ENCODE results near the gene MANF. TPM values are rescaled to one million over a fixed set of nuclear protein-coding genes. Genes with fewer than 3 reads are reported as not detected.

Gene MANF
- polyA plus RNA-seq (2012; ENCODE audit: missing spikeins), result 80.7 TPM

- TF ChIP-seq POLR2AphosphoS5 (IDR thresholded peaks at IDR 0.05; ENCODE audit: low read depth, low read length) (peak; percentile 92), TAF1 (IDR thresholded peaks at IDR 0.05; ENCODE audit: borderline replicate concordance, low read depth, low read length) (peak; percentile 91), POLR2A (IDR thresholded peaks at IDR 0.05; ENCODE audit: low read depth, low read length) (peak; percentile 94)
Measured at GRCh38 chr3:51384726-51385473, at the start of gene MANF. TSS of gene MANF (plus strand) at chr3:51385291. CDS start at chr3:51385343, 52 bp downstream.

GRCh38 chr3:51336261-51336660, 48.8 kb upstream of the MANF start:
- TF ChIP-seq POLR2A (IDR thresholded peaks at IDR 0.05; ENCODE audit: low read depth, low read length), result no peak
- TF ChIP-seq POLR2AphosphoS5 (IDR thresholded peaks at IDR 0.05; ENCODE audit: low read depth, low read length), result no peak
- no peak for TF ChIP-seq TAF1 (IDR thresholded peaks at IDR 0.05; ENCODE audit: borderline replicate concordance, low read depth, low read length)

More at GRCh38 chr3:51384726-51385473, at the start of gene MANF:
- DNase-seq (ENCODE audit: insufficient read length) (peak; percentile 100), FAIRE-seq (peak; percentile 100)

GRCh38 chr3:51337666-51338065, 47.4 kb upstream of the MANF start:
- no peak for DNase-seq (ENCODE audit: insufficient read length)
- TF ChIP-seq POLR2A (IDR thresholded peaks at IDR 0.05; ENCODE audit: low read depth, low read length), result no peak
- no peak for TF ChIP-seq TAF1 (IDR thresholded peaks at IDR 0.05; ENCODE audit: borderline replicate concordance, low read depth, low read length)
- TF ChIP-seq POLR2AphosphoS5 (IDR thresholded peaks at IDR 0.05; ENCODE audit: low read depth, low read length), result no peak
- no peak for FAIRE-seq

More at GRCh38 chr3:51336261-51336660, 48.8 kb upstream of the MANF start:
- FAIRE-seq (no peak), DNase-seq (ENCODE audit: insufficient read length) (no peak)

- FAIRE-seq, result no peak
- no peak for DNase-seq (ENCODE audit: insufficient read length)
Measured at GRCh38 chr3:51338632-51339031, 46.5 kb upstream of the MANF start.

GRCh38 chr3:51340013-51340829, 44.9 kb upstream of the MANF start:
- DNase-seq (ENCODE audit: insufficient read length), result no peak
- TF ChIP-seq POLR2AphosphoS5 (IDR thresholded peaks at IDR 0.05; ENCODE audit: low read depth, low read length), result no peak
- TF ChIP-seq POLR2A (IDR thresholded peaks at IDR 0.05; ENCODE audit: low read depth, low read length), result no peak
- TF ChIP-seq TAF1 (IDR thresholded peaks at IDR 0.05; ENCODE audit: borderline replicate concordance, low read depth, low read length), result no peak
- FAIRE-seq, result no peak

More at GRCh38 chr3:51338632-51339031, 46.5 kb upstream of the MANF start:
- TF ChIP-seq POLR2AphosphoS5 (IDR thresholded peaks at IDR 0.05; ENCODE audit: low read depth, low read length), result no peak
- TF ChIP-seq POLR2A (IDR thresholded peaks at IDR 0.05; ENCODE audit: low read depth, low read length), result no peak
- no peak for TF ChIP-seq TAF1 (IDR thresholded peaks at IDR 0.05; ENCODE audit: borderline replicate concordance, low read depth, low read length)

GRCh38 chr3:51340989-51341636, 44.0 kb upstream of the MANF start:
- no peak for DNase-seq (ENCODE audit: insufficient read length)
- no peak for FAIRE-seq
- TF ChIP-seq POLR2AphosphoS5 (IDR thresholded peaks at IDR 0.05; ENCODE audit: low read depth, low read length), result no peak
- TF ChIP-seq POLR2A (IDR thresholded peaks at IDR 0.05; ENCODE audit: low read depth, low read length), result no peak
- no peak for TF ChIP-seq TAF1 (IDR thresholded peaks at IDR 0.05; ENCODE audit: borderline replicate concordance, low read depth, low read length)

- no peak for TF ChIP-seq TAF1 (IDR thresholded peaks at IDR 0.05; ENCODE audit: borderline replicate concordance, low read depth, low read length)
- TF ChIP-seq POLR2AphosphoS5 (IDR thresholded peaks at IDR 0.05; ENCODE audit: low read depth, low read length), result no peak
- no peak for TF ChIP-seq POLR2A (IDR thresholded peaks at IDR 0.05; ENCODE audit: low read depth, low read length)
- FAIRE-seq, result no peak
- no peak for DNase-seq (ENCODE audit: insufficient read length)
Measured at GRCh38 chr3:51343918-51344687, 41.0 kb upstream of the MANF start.

GRCh38 chr3:51350751-51351150, 34.3 kb upstream of the MANF start:
- no peak for TF ChIP-seq TAF1 (IDR thresholded peaks at IDR 0.05; ENCODE audit: borderline replicate concordance, low read depth, low read length)
- FAIRE-seq (no peak), DNase-seq (ENCODE audit: insufficient read length) (no peak)

- TF ChIP-seq TAF1 (IDR thresholded peaks at IDR 0.05; ENCODE audit: borderline replicate concordance, low read depth, low read length) (no peak), POLR2AphosphoS5 (IDR thresholded peaks at IDR 0.05; ENCODE audit: low read depth, low read length) (no peak), POLR2A (IDR thresholded peaks at IDR 0.05; ENCODE audit: low read depth, low read length) (no peak)
Measured at GRCh38 chr3:51353131-51353530, 32.0 kb upstream of the MANF start.

GRCh38 chr3:51353691-51354090, 31.4 kb upstream of the MANF start:
- FAIRE-seq (no peak), DNase-seq (ENCODE audit: insufficient read length) (no peak)
- TF ChIP-seq POLR2A (IDR thresholded peaks at IDR 0.05; ENCODE audit: low read depth, low read length) (no peak), POLR2AphosphoS5 (IDR thresholded peaks at IDR 0.05; ENCODE audit: low read depth, low read length) (no peak), TAF1 (IDR thresholded peaks at IDR 0.05; ENCODE audit: borderline replicate concordance, low read depth, low read length) (no peak)

More at GRCh38 chr3:51353131-51353530, 32.0 kb upstream of the MANF start:
- DNase-seq (ENCODE audit: insufficient read length) (no peak), FAIRE-seq (no peak)

Data from GM12892 (cell line).